Activated naive CD8-positive, alpha-beta T cell treated with anti-CD3 and anti-CD28 coated beads, Interleukin-2, amount 10 ng/mL, durations not matched to agents 7 days and 5 days (primary cell): ENCODE measurements around the gene HRC. TPM values are rescaled to one million over a fixed set of nuclear protein-coding genes. Genes with fewer than 3 reads are reported as not detected.
"Not testable (repeated sequence)": the region's sequence is repeated elsewhere in the genome, so short reads cannot be mapped to it uniquely, and the experiment has no call there.

Experiments used
- ATAC-seq: fragments of 150-1000 bp; cut with Tn5 transposase; one replicate; pipeline ENCODE4 v1.10.0; 2021; ENCODE audit warnings: low read depth, moderate library complexity
- POLR2A ChIA-PET: fragments of 350-600 bp; sonication (Branson Sonifier 250); formaldehyde crosslinking; loops from one replicate; lab custom pipeline; 2021; ENCODE audit warnings: antibody characterized with exemption; lab: Charles Lee
- DNase-seq: peaks from one replicate; pipeline ENCODE4 v3.0.0; 2021
- H3K27ac Mint-ChIP-seq: one replicate; pipeline ENCODE4 v1.8.0; 2022; ENCODE audit warnings: mild to moderate bottlenecking, mixed read lengths
- H3K27me3 Mint-ChIP-seq: one replicate; pipeline ENCODE4 v1.8.0; 2022; ENCODE audit warnings: mild to moderate bottlenecking, moderate library complexity, mixed read lengths
- H3K36me3 Mint-ChIP-seq: one replicate; pipeline ENCODE4 v1.8.0; 2021; ENCODE audit warnings: mild to moderate bottlenecking, mixed read lengths
- H3K4me1 Mint-ChIP-seq: one replicate; pipeline ENCODE4 v1.8.0; 2021; ENCODE audit warnings: mixed read lengths
- H3K4me3 Mint-ChIP-seq: one replicate; pipeline ENCODE4 v1.8.0; 2022; ENCODE audit warnings: mild to moderate bottlenecking, moderate library complexity, mixed read lengths
- H3K9me3 Mint-ChIP-seq: one replicate; pipeline ENCODE4 v1.8.0; 2021; ENCODE audit warnings: mixed read lengths
- total RNA-seq, 2 experiments: library from RNA; stranded (reverse); gene quantifications; one replicate each; pipeline ENCODE4 v1.2.3, GENCODE V29; 2021

HRC gene
- total RNA-seq: not detected

GRCh38 chr19:49155005-49155819 is at the start of gene HRC:
TSS of gene HRC (minus strand) at chr19:49155396. CDS start at chr19:49155237, 159 bp downstream.
- no peaks in the 10 kb centered on the region for H3K36me3 Mint-ChIP-seq
- POLR2A ChIA-PET: interaction anchor here (0.8 kb wide), 1 partner anchor 22 kb away, joined by 4 read pairs; no protein-coding TSS in a partner anchor
- no peak within 1 kb of the TSS for H3K4me3 Mint-ChIP-seq
- H3K27me3 Mint-ChIP-seq: peaks cover 51% of the 10 kb centered on the region
- H3K9me3 Mint-ChIP-seq: no peaks in the 10 kb centered on the region
- H3K4me1 Mint-ChIP-seq: peaks cover 11% of the 10 kb centered on the region
- no peak within 1 kb of the TSS for H3K27ac Mint-ChIP-seq
- DNase-seq (no peak), ATAC-seq (no peak)

GRCh38 chr19:49201042-49201441 is 45.8 kb upstream of the HRC start:
- no peak for DNase-seq
- H3K4me1 Mint-ChIP-seq: peaks cover 2% of the 10 kb centered on the region
- POLR2A ChIA-PET: no interaction called here
- H3K27ac Mint-ChIP-seq: no peak overlapping the region
- ATAC-seq: no peak
- H3K9me3 Mint-ChIP-seq: no peaks in the 10 kb centered on the region
- no peaks in the 10 kb centered on the region for H3K27me3 Mint-ChIP-seq
- H3K36me3 Mint-ChIP-seq: no peaks in the 10 kb centered on the region
- H3K4me3 Mint-ChIP-seq: no peak overlapping the region

GRCh38 chr19:49200238-49200862 is 45.2 kb upstream of the HRC start:
- Mint-ChIP-seq H3K4me1 (peaks cover 2% of the 10 kb centered on the region), H3K4me3 (no peak overlapping the region), H3K36me3 (no peaks in the 10 kb centered on the region), H3K9me3 (no peaks in the 10 kb centered on the region), H3K27ac (no peak overlapping the region), H3K27me3 (no peaks in the 10 kb centered on the region)
- POLR2A ChIA-PET: no interaction called here
- ATAC-seq (no peak), DNase-seq (no peak)

GRCh38 chr19:49196527-49197240 is 41.5 kb upstream of the HRC start:
- no peaks in the 10 kb centered on the region for H3K36me3 Mint-ChIP-seq
- POLR2A ChIA-PET: no interaction called here

GRCh38 chr19:49194408-49194807 is 39.2 kb upstream of the HRC start:
- peaks cover 12% of the 10 kb centered on the region for H3K27me3 Mint-ChIP-seq
- no peak for ATAC-seq
- POLR2A ChIA-PET: no interaction called here
- no peaks in the 10 kb centered on the region for H3K36me3 Mint-ChIP-seq
- no peak overlapping the region for H3K27ac Mint-ChIP-seq
- no peak overlapping the region for H3K4me3 Mint-ChIP-seq
- peaks cover 1% of the 10 kb centered on the region for H3K9me3 Mint-ChIP-seq
- DNase-seq: no peak
- H3K4me1 Mint-ChIP-seq: peaks cover 13% of the 10 kb centered on the region

More at GRCh38 chr19:49196527-49197240, 41.5 kb upstream of the HRC start:
- Mint-ChIP-seq H3K27me3 (peaks cover 10% of the 10 kb centered on the region), H3K9me3 (no peaks in the 10 kb centered on the region), H3K4me1 (peaks cover 2% of the 10 kb centered on the region), H3K27ac (no peak overlapping the region), H3K4me3 (no peak overlapping the region)
- ATAC-seq: no peak
- DNase-seq: no peak

- DNase-seq: no peak
- Mint-ChIP-seq H3K4me1 (peaks cover 16% of the 10 kb centered on the region), H3K9me3 (peaks cover 1% of the 10 kb centered on the region), H3K4me3 (no peak overlapping the region), H3K27ac (no peak overlapping the region), H3K36me3 (no peaks in the 10 kb centered on the region), H3K27me3 (peaks cover 12% of the 10 kb centered on the region)
- POLR2A ChIA-PET: no interaction called here
- no peak for ATAC-seq
Measured at GRCh38 chr19:49193822-49194394, 38.7 kb upstream of the HRC start.

GRCh38 chr19:49190781-49191180 is 35.6 kb upstream of the HRC start:
- peaks cover 12% of the 10 kb centered on the region for H3K27me3 Mint-ChIP-seq
- ATAC-seq (no peak), DNase-seq (no peak)
- peaks cover 17% of the 10 kb centered on the region for H3K4me1 Mint-ChIP-seq
- H3K27ac Mint-ChIP-seq: no peak overlapping the region
- no peak overlapping the region for H3K4me3 Mint-ChIP-seq
- H3K9me3 Mint-ChIP-seq: peaks cover 1% of the 10 kb centered on the region
- H3K36me3 Mint-ChIP-seq: no peaks in the 10 kb centered on the region
- POLR2A ChIA-PET: no interaction called here

GRCh38 chr19:49189259-49189658 is 34.1 kb upstream of the HRC start:
- POLR2A ChIA-PET: no interaction called here
- Mint-ChIP-seq H3K9me3 (peaks cover 1% of the 10 kb centered on the region), H3K4me1 (peaks cover 17% of the 10 kb centered on the region), H3K4me3 (peak overlapping the region; percentile 32), H3K27ac (no peak overlapping the region), H3K27me3 (peaks cover 14% of the 10 kb centered on the region), H3K36me3 (no peaks in the 10 kb centered on the region)
- DNase-seq (no peak), ATAC-seq (no peak)

GRCh38 chr19:49188626-49189200 is 33.5 kb upstream of the HRC start:
- Mint-ChIP-seq H3K4me1 (peaks cover 17% of the 10 kb centered on the region), H3K27ac (no peak overlapping the region), H3K9me3 (peaks cover 5% of the 10 kb centered on the region), H3K27me3 (peaks cover 13% of the 10 kb centered on the region), H3K4me3 (no peak overlapping the region), H3K36me3 (peaks cover 2% of the 10 kb centered on the region)
- ATAC-seq (no peak), DNase-seq (no peak)
- POLR2A ChIA-PET: no interaction called here

GRCh38 chr19:49186108-49186507 is 30.9 kb upstream of the HRC start:
- H3K36me3 Mint-ChIP-seq: peaks cover 5% of the 10 kb centered on the region
- peaks cover 11% of the 10 kb centered on the region for H3K27me3 Mint-ChIP-seq
- DNase-seq (no peak), ATAC-seq (no peak)
- H3K9me3 Mint-ChIP-seq: peaks cover 9% of the 10 kb centered on the region
- no peak overlapping the region for H3K27ac Mint-ChIP-seq
- H3K4me1 Mint-ChIP-seq: peaks cover 17% of the 10 kb centered on the region
- no peak overlapping the region for H3K4me3 Mint-ChIP-seq
- POLR2A ChIA-PET: no interaction called here

GRCh38 chr19:49182848-49183375 is 27.7 kb upstream of the HRC start:
- no peak overlapping the region for H3K4me3 Mint-ChIP-seq
- ATAC-seq: no peak

GRCh38 chr19:49182010-49182847 is 27.0 kb upstream of the HRC start:
- H3K4me1 Mint-ChIP-seq, ATAC-seq, H3K4me3 Mint-ChIP-seq, H3K27ac Mint-ChIP-seq, POLR2A ChIA-PET, H3K27me3 Mint-ChIP-seq, H3K9me3 Mint-ChIP-seq, H3K36me3 Mint-ChIP-seq, DNase-seq: not testable (repeated sequence)

More at GRCh38 chr19:49182848-49183375, 27.7 kb upstream of the HRC start:
- H3K27ac Mint-ChIP-seq: no peak overlapping the region
- H3K27me3 Mint-ChIP-seq: peaks cover 9% of the 10 kb centered on the region
- H3K36me3 Mint-ChIP-seq: peaks cover 5% of the 10 kb centered on the region
- peaks cover 8% of the 10 kb centered on the region for H3K9me3 Mint-ChIP-seq
- POLR2A ChIA-PET: no interaction called here
- no peak for DNase-seq
- no peaks in the 10 kb centered on the region for H3K4me1 Mint-ChIP-seq
